Tibial nerve (tissue), 4 donors: ENCODE measurements around the gene RBM33. TPM values are rescaled to one million over a fixed set of nuclear protein-coding genes. Genes with fewer than 3 reads are reported as not detected.

ENCODE experiments used
- DNase-seq, 2 donors: peaks; one replicate each; pipeline ENCODE4 v3.0.0-alpha.2; 2019; ENCODE audit warnings: low spot score in 2 of 2
- H3K27ac ChIP-seq, 4 donors: fragments of 200-600 bp; sonication (generic) in 3 of 4; one replicate each; pipeline ENCODE4 v1.5.1; 2017 to 2019; ENCODE audit warnings: mild to moderate bottlenecking in 1 of 4
- H3K27me3 ChIP-seq, 2 donors: fragments of 200-600 bp; sonication (generic) in 1 of 2; one replicate each; pipeline versions ENCODE4 v1.5.1 to v1.6.0; 2017 to 2019
- H3K36me3 ChIP-seq, 3 donors: fragments of 200-600 bp; sonication (generic); one replicate each; pipeline ENCODE4 v1.5.1; 2018 to 2019
- H3K4me1 ChIP-seq, 4 donors: fragments of 200-600 bp; sonication (generic) in 3 of 4; one replicate each; pipeline ENCODE4 v1.5.1; 2017 to 2019
- H3K4me3 ChIP-seq, 4 donors: fragments of 200-600 bp; sonication (generic) in 3 of 4; one replicate each; pipeline ENCODE4 v1.5.1; 2017 to 2019; ENCODE audit warnings: mild to moderate bottlenecking in 1 of 4, moderate library complexity in 1 of 4
- H3K9me3 ChIP-seq, 4 donors: fragments of 200-600 bp; sonication (generic) in 3 of 4; one replicate each; pipeline ENCODE4 v1.5.1; 2017 to 2019
- CTCF ChIP-seq, 5 experiments: fragments of 200-600 bp in 3 of 5; fragments of 450-650 bp in 2 of 5; sonication (generic) in 3 of 5; IDR thresholded peaks; one replicate each; pipeline ENCODE4 v1.5.1; 2016 to 2019; ENCODE audit warnings: antibody characterized with exemption in 5 of 5, mild to moderate bottlenecking in 3 of 5, moderate library complexity in 2 of 5
- EP300 ChIP-seq, 2 donors: sonication (generic); formaldehyde crosslinking; IDR thresholded peaks; one replicate each; pipeline ENCODE4 v1.6.1; 2017; ENCODE audit warnings: antibody characterized with exemption in 2 of 2, mild to moderate bottlenecking in 1 of 2
- POLR2A ChIP-seq, 2 donors: fragments of 450-650 bp; IDR thresholded peaks; one replicate each; pipeline ENCODE4 v1.6.1; 2017; ENCODE audit warnings: antibody characterized with exemption in 2 of 2, mild to moderate bottlenecking in 2 of 2, moderate library complexity in 2 of 2
- WGBS, 2 donors: methylation state at CpG; one replicate each; pipeline ENCODE4 v1.1.5; 2018; 5-methylcytosine and 5-hydroxymethylcytosine counted together
- total RNA-seq, 4 donors: library from RNA; depleted of rRNA; stranded (reverse); fragments of >200 nt; gene quantifications; one replicate each; pipeline ENCODE4 v1.1.0, GENCODE V29; 2016

RBM33 gene
- total RNA-seq, 4 donors from 2014 or later = 85.0 to 92.4 (median 88.3) TPM

GRCh38 chr7:155660059-155660757, 15.7 kb downstream of the RBM33 start:
- no peak overlapping the region for H3K4me3 ChIP-seq
- H3K4me1 ChIP-seq = peaks cover 0 to 56% (median 7%) of the 10 kb centered on the region in 4 donors
- WGBS, 2 donors = 96% methylated on average over 5 of the region's 5 CpGs
- H3K27me3 ChIP-seq = no peaks in the 10 kb centered on the region
- no peak for DNase-seq
- no peak overlapping the region for H3K27ac ChIP-seq
- H3K36me3 ChIP-seq = no peaks in the 10 kb centered on the region
- TF ChIP-seq EP300 (IDR thresholded peaks at IDR 0.05) (no peak), POLR2A (IDR thresholded peaks at IDR 0.05) (no peak), CTCF (IDR thresholded peaks at IDR 0.05) (no peak)
- H3K9me3 ChIP-seq = no peaks in the 10 kb centered on the region

DNA sequence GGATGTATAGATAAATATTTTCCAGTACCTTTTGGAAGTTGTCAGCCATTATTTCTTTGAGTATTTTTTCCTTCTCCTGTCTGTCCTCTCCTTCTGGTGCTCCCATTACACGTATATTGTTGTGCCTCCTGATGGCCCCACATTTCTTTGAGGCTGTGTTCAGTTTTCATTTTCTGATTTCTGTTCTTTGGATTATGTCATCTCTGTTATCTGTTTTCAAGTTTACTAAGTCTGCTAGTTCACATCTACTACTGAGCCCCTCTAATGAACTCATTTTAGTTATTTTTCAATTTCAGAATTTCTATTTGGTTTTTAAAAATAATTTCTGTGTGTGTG, 16.3 kb downstream of the RBM33 start:
- WGBS, 2 donors = 89 to 92% methylated on average over 1 of the region's 1 CpG
- Histone ChIP-seq H3K4me1 (peaks cover 0 to 58% (median 12%) of the 10 kb centered on the region in 4 donors), H3K27me3 (no peaks in the 10 kb centered on the region), H3K4me3 (no peak overlapping the region), H3K9me3 (no peaks in the 10 kb centered on the region), H3K36me3 (no peaks in the 10 kb centered on the region), H3K27ac (no peak overlapping the region)
- TF ChIP-seq EP300 (IDR thresholded peaks at IDR 0.05) (no peak), CTCF (IDR thresholded peaks at IDR 0.05) (no peak), POLR2A (IDR thresholded peaks at IDR 0.05) (no peak)
- DNase-seq = no peak

- WGBS, 2 donors = 78 to 82% methylated on average over 5 of the region's 5 CpGs
- Histone ChIP-seq H3K36me3 (no peaks in the 10 kb centered on the region), H3K27me3 (no peaks in the 10 kb centered on the region), H3K27ac (no peak overlapping the region), H3K9me3 (no peaks in the 10 kb centered on the region), H3K4me1 (peaks cover 0 to 69% (median 21%) of the 10 kb centered on the region in 4 donors), H3K4me3 (no peak overlapping the region)
- TF ChIP-seq POLR2A (IDR thresholded peaks at IDR 0.05) (no peak), EP300 (IDR thresholded peaks at IDR 0.05) (no peak), CTCF (IDR thresholded peaks at IDR 0.05) (no peak)
- no peak for DNase-seq
Observed at GRCh38 chr7:155662343-155663043, 18.0 kb downstream of the RBM33 start.

GRCh38 chr7:155663937-155664336, 19.5 kb downstream of the RBM33 start:
- H3K27ac ChIP-seq = no peak overlapping the region
- no peaks in the 10 kb centered on the region for H3K36me3 ChIP-seq
- peaks cover 0 to 70% (median 21%) of the 10 kb centered on the region in 4 donors for H3K4me1 ChIP-seq
- no peaks in the 10 kb centered on the region for H3K27me3 ChIP-seq
- H3K9me3 ChIP-seq = no peaks in the 10 kb centered on the region
- TF ChIP-seq EP300 (IDR thresholded peaks at IDR 0.05) (no peak), CTCF (IDR thresholded peaks at IDR 0.05) (no peak), POLR2A (IDR thresholded peaks at IDR 0.05) (no peak)
- 62 to 63% methylated on average over 4 of the region's 4 CpGs for WGBS, 2 donors
- H3K4me3 ChIP-seq = no peak overlapping the region
- no peak for DNase-seq
